HepG2 (cell line): Measurements from ENCODE around the gene KIAA2012. TPM values are rescaled to one million over a fixed set of nuclear protein-coding genes. Genes with fewer than 3 reads are reported as not detected.

Experiments
- ATAC-seq: fragments of 200-7000 bp; cut with Tn5 transposase; 3 replicates; pipeline ENCODE4 v1.9.1; 2020; ENCODE audit warnings: mild to moderate bottlenecking, moderate library complexity
- BruUV-seq: library from RNA; stranded (reverse); fragments of 400-500 nt; replicated peaks from 2 replicates; lab custom pipeline; 2021; lab: Mats Ljungman, UMichigan
- CTCF ChIA-PET: fragments of 300-600 bp; formaldehyde crosslinking; extraction: SDS; loops from one replicate; lab custom pipeline; 2021; ENCODE audit warnings: low total read pairs, inconsistent platforms, low intra/inter-chr PET ratio; lab: Yijun Ruan, JAX
- POLR2A ChIA-PET: fragments of 350-600 bp; sonication (Branson Sonifier 250); formaldehyde crosslinking; loops from one replicate; lab custom pipeline; 2020; ENCODE audit warnings: antibody characterized with exemption, inconsistent platforms; lab: Yijun Ruan, JAX
- DNase-seq: peaks from one replicate; pipeline ENCODE4 v3.0.0-alpha.2; 2015; ENCODE audit warnings: low spot score
- FAIRE-seq: peaks from 3 replicates; lab custom pipeline; 2011; peaks lifted over from hg19 to GRCh38; lab: Jason Lieb, UNC
- H2AFZ ChIP-seq: one replicate; pipeline ENCODE4 v1.6.1; 2011; ENCODE audit warnings: low read length, inconsistent platforms
- H3K27ac ChIP-seq: fragments of 300-600 bp; 3 replicates; pipeline ENCODE4 v1.8.0; 2011; ENCODE audit warnings: mixed run types, mild to moderate bottlenecking, mixed read lengths, low read length, inconsistent platforms; ENCODE audit not compliant: insufficient read depth; ENCODE audit errors: extremely low read length
- H3K27me3 ChIP-seq, 2 experiments: fragments of 200-600 bp in 1 of 2; 2 replicates in 1 of 2; 3 replicates in 1 of 2; pipeline versions ENCODE4 v1.6.0 to v1.8.0; 2011; ENCODE audit warnings: low read length in 2 of 2, mild to moderate bottlenecking in 2 of 2, moderate library complexity in 2 of 2, inconsistent platforms in 1 of 2; ENCODE audit not compliant: insufficient read depth in 2 of 2, control insufficient read depth in 1 of 2
- H3K36me3 ChIP-seq, 2 experiments: fragments of 200-600 bp in 1 of 2; replicated peaks in 1 of 2; 2 replicates in 1 of 2; 3 replicates in 1 of 2; pipeline versions ENCODE4 v1.5.1 to v1.8.0; 2011; ENCODE audit warnings: low read length in 2 of 2, inconsistent platforms in 1 of 2; ENCODE audit not compliant: insufficient read depth in 2 of 2, control insufficient read depth in 1 of 2
- H3K4me1 ChIP-seq: 2 replicates; pipeline ENCODE4 v1.5.1; 2012; ENCODE audit warnings: low read length, inconsistent platforms; ENCODE audit not compliant: insufficient read depth
- H3K4me2 ChIP-seq: 2 replicates; pipeline ENCODE4 v1.6.0; 2011; ENCODE audit warnings: low read depth, low read length, inconsistent platforms
- H3K4me3 ChIP-seq, 3 experiments: fragments of 200-600 bp in 1 of 3; sonication (generic), shearing (Covaris generic) in 1 of 3; replicated peaks in 1 of 3; 2 replicates each; pipeline ENCODE4 v1.5.1; 2011 to 2016; ENCODE audit warnings: low read length in 3 of 3, inconsistent platforms in 2 of 3, low read depth in 2 of 3, mild to moderate bottlenecking in 2 of 3, control low read depth in 1 of 3, mixed read lengths in 1 of 3; ENCODE audit not compliant: insufficient read depth in 1 of 3
- H3K79me2 ChIP-seq: one replicate; pipeline ENCODE4 v1.6.1; 2011; ENCODE audit warnings: low read length, inconsistent platforms; ENCODE audit not compliant: insufficient read depth
- H3K9ac ChIP-seq: 2 replicates; pipeline ENCODE4 v1.6.0; 2011; ENCODE audit warnings: mild to moderate bottlenecking, low read depth, low read length, inconsistent platforms; ENCODE audit not compliant: insufficient read depth
- H3K9me3 ChIP-seq: 2 replicates; pipeline ENCODE4 v1.5.1; 2012; ENCODE audit warnings: mild to moderate bottlenecking, low read length
- H4K20me1 ChIP-seq: 2 replicates; pipeline ENCODE4 v1.6.0; 2011; ENCODE audit warnings: inconsistent platforms, mild to moderate bottlenecking, low read length, moderate library complexity; ENCODE audit not compliant: insufficient read depth
- ATF4 ChIP-seq, 2 experiments: fragments of 450-650 bp in 1 of 2; sonication (generic) in 1 of 2; formaldehyde crosslinking; IDR thresholded peaks; 2 replicates each; pipeline versions ENCODE4 v1.5.0 to v1.8.0; 2020 to 2022; ENCODE audit warnings: mild to moderate bottlenecking in 1 of 2, missing genetic modification reagents in 1 of 2
- NFKBIZ ChIP-seq: IDR thresholded peaks from 2 replicates; pipeline ENCODE4 v1.6.1; 2018; ENCODE audit warnings: missing genetic modification reagents, missing compliant biosample characterization
- PCBP2 ChIP-seq: fragments of 200-400 bp; formaldehyde crosslinking; optimal IDR thresholded peaks from 2 replicates; pipeline ENCODE3; 2018; ENCODE audit warnings: low read length, low read depth; ENCODE audit not compliant: poor library complexity, severe bottlenecking
- RXRB ChIP-seq: IDR thresholded peaks from 2 replicates; pipeline ENCODE4 v1.6.1; 2016; ENCODE audit warnings: borderline replicate concordance, missing genetic modification reagents, missing compliant biosample characterization
- SCMH1 ChIP-seq: sonication (generic); formaldehyde crosslinking; IDR thresholded peaks from 2 replicates; pipeline ENCODE4 v1.9.0; 2021; ENCODE audit warnings: missing genetic modification reagents, mild to moderate bottlenecking, borderline replicate concordance
- SIN3B ChIP-seq: fragments of 150-350 bp; IDR thresholded peaks from 2 replicates; pipeline ENCODE4 v1.6.1; 2014; ENCODE audit warnings: low read length
- XRCC5 ChIP-seq: fragments of 200-400 bp; formaldehyde crosslinking; optimal IDR thresholded peaks from 2 replicates; pipeline ENCODE3; 2017; ENCODE audit warnings: mild to moderate bottlenecking, low read length
- YEATS4 ChIP-seq: sonication (generic); formaldehyde crosslinking; IDR thresholded peaks from 2 replicates; pipeline ENCODE4 v1.4.0; 2020; ENCODE audit warnings: missing genetic modification reagents, borderline replicate concordance
- ZFP36L1 ChIP-seq: sonication (generic); formaldehyde crosslinking; IDR thresholded peaks from 2 replicates; pipeline ENCODE4 v1.8.0; 2022; ENCODE audit warnings: mild to moderate bottlenecking, missing genetic modification reagents, moderate library complexity
- ZFYVE20 ChIP-seq: sonication (generic); formaldehyde crosslinking; IDR thresholded peaks from 2 replicates; pipeline ENCODE4 v1.8.0; 2023; ENCODE audit warnings: low read depth, mild to moderate bottlenecking, moderate library complexity, missing genetic modification reagents, borderline replicate concordance
- ZIK1 ChIP-seq: sonication (generic); formaldehyde crosslinking; IDR thresholded peaks from 2 replicates; pipeline ENCODE4 v1.5.0; 2020; ENCODE audit warnings: mild to moderate bottlenecking, low read depth, missing genetic modification reagents, borderline replicate concordance
- ZNF367 ChIP-seq: sonication (generic); formaldehyde crosslinking; IDR thresholded peaks from 2 replicates; pipeline ENCODE4 v1.4.0; 2020; ENCODE audit warnings: missing genetic modification reagents, borderline replicate concordance
- ZNF446 ChIP-seq: sonication (generic); formaldehyde crosslinking; IDR thresholded peaks from 2 replicates; pipeline ENCODE4 v1.5.0; 2020; ENCODE audit warnings: mild to moderate bottlenecking, missing genetic modification reagents
- ZNF530 ChIP-seq: sonication (generic); formaldehyde crosslinking; IDR thresholded peaks from 2 replicates; pipeline ENCODE4 v1.5.0; 2020; ENCODE audit warnings: low read depth, mild to moderate bottlenecking, missing genetic modification reagents
- ZNF563 ChIP-seq: sonication (generic); formaldehyde crosslinking; IDR thresholded peaks from 2 replicates; pipeline ENCODE4 v1.8.0; 2022; ENCODE audit warnings: mild to moderate bottlenecking, moderate library complexity, missing genetic modification reagents
- WGBS: methylation state at CpG from one replicate; pipeline ENCODE4 v1.1.6; 2017; ENCODE audit warnings: low lambda C conversion rate; 5-methylcytosine and 5-hydroxymethylcytosine counted together
- in situ Hi-C: cut with HindIII; loops from 2 replicates; pipeline ENCODE4 v1.10.0; 2017; ENCODE audit warnings: low pct_unique_long_range_greater_than_20kb; ENCODE audit not compliant: extremely low pct_ligation_motif_present
- intact Hi-C: fragments of 100-400 bp; cut with micrococcal nuclease; formaldehyde crosslinking; loops from one replicate; pipeline ENCODE4 v1.10.0; 2022; ENCODE audit not compliant: unreplicated experiment
- polyA plus RNA-seq, 8 experiments: library from polyadenylated mRNA; depleted of rRNA in 3 of 8; stranded (reverse) in 7 of 8; unstranded in 1 of 8; fragments of >200 nt; fragmentation: Illumina TruSeq in 4 of 8; extraction: Trizol in 4 of 8; gene quantifications; 2 replicates each; pipeline versions ENCODE4 v1.2.1 to v1.2.3, GENCODE V29; 2011 to 2016; ENCODE audit warnings: low read depth in 4 of 8, missing spikeins in 1 of 8, mixed read lengths in 1 of 8; ENCODE audit not compliant: insufficient read depth in 1 of 8
- total RNA-seq, 5 experiments: library from RNA; depleted of rRNA; stranded (reverse); fragments of >200 nt; fragmentation: Illumina TruSeq; extraction: Trizol; gene quantifications; 2 replicates each; pipeline ENCODE4 v1.2.3, GENCODE V29; 2016; ENCODE audit warnings: low read depth in 1 of 5
- TF ChIP-seq, protein P1 (sequence below): sonication (generic); formaldehyde crosslinking; IDR thresholded peaks from 2 replicates; pipeline ENCODE4 v1.8.0; 2022; ENCODE audit warnings: missing genetic modification reagents, mild to moderate bottlenecking, inconsistent platforms, borderline replicate concordance
- TF ChIP-seq, protein P2 (sequence below): sonication (generic); formaldehyde crosslinking; IDR thresholded peaks from 2 replicates; pipeline ENCODE4 v1.8.0; 2022; ENCODE audit warnings: mild to moderate bottlenecking, missing genetic modification reagents, moderate library complexity
- TF ChIP-seq, protein P3 (sequence below): sonication (generic); formaldehyde crosslinking; IDR thresholded peaks from 2 replicates; pipeline ENCODE4 v1.4.0; 2020; ENCODE audit warnings: missing genetic modification reagents

Gene KIAA2012
- total and polyA plus RNA-seq, 2 of the 13 experiments (the other 11 are each of a cell fraction or from before 2014, with no cell fraction given), result not detected

GRCh38 chr2:202154613-202155012 is 81.6 kb downstream of the KIAA2012 start:
- WGBS, result 42% methylated on average over 9 of the region's 9 CpGs
- Histone ChIP-seq H3K9me3 (no peaks in the 10 kb centered on the region), H3K4me2 (no peak overlapping the region), H3K36me3 (no peaks in the 10 kb centered on the region), H2AFZ (no peak overlapping the region), H3K4me3 (no peak overlapping the region), H3K9ac (no peak overlapping the region), H3K4me1 (no peaks in the 10 kb centered on the region), H3K79me2 (no peaks in the 10 kb centered on the region), H3K27ac (no peak overlapping the region), H3K27me3 (peaks cover 0 to 7% of the 10 kb centered on the region in 2 experiments; a peak in 3 of 5 replicates), H4K20me1 (no peaks in the 10 kb centered on the region)
- in situ Hi-C loops, result no loop called here
- no TSS peak for BruUV-seq
- intact Hi-C loops, result no loop called here
- ATAC-seq (no peak), FAIRE-seq (no peak), DNase-seq (no peak)
- TF ChIP-seq, protein P1, sequence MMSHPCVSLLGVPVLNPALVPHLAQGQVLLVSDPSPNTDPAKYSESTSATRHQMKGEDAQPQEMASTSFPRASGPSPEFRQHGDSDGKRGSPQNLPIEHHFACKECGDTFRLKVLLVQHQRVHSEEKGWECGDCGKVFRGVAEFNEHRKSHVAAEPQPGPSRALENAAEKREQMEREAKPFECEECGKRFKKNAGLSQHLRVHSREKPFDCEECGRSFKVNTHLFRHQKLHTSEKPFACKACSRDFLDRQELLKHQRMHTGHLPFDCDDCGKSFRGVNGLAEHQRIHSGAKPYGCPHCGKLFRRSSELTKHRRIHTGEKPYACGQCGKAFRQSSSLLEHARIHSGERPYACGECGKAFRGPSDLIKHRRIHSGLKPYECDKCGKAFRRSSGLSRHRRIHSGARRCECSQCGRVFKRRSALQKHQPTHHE (CRISPR knock-in tag), result no peak
- no peak for TF ChIP-seq ZFP36L1 (CRISPR knock-in tag)
- TF ChIP-seq ZNF530 (CRISPR knock-in tag), result no peak
- TF ChIP-seq ZIK1 (CRISPR knock-in tag), result no peak
- no peak for TF ChIP-seq PCBP2
- TF ChIP-seq SIN3B, result no peak
- TF ChIP-seq RXRB (CRISPR knock-in tag), result no peak
- TF ChIP-seq NFKBIZ (CRISPR knock-in tag), result no peak
- no peak for TF ChIP-seq XRCC5
- TF ChIP-seq, protein P2, sequence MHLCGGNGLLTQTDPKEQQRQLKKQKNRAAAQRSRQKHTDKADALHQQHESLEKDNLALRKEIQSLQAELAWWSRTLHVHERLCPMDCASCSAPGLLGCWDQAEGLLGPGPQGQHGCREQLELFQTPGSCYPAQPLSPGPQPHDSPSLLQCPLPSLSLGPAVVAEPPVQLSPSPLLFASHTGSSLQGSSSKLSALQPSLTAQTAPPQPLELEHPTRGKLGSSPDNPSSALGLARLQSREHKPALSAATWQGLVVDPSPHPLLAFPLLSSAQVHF, result no peak
- TF ChIP-seq ZNF563 (CRISPR knock-in tag), result no peak
- no peak for TF ChIP-seq YEATS4 (CRISPR knock-in tag)
- TF ChIP-seq, protein P3, sequence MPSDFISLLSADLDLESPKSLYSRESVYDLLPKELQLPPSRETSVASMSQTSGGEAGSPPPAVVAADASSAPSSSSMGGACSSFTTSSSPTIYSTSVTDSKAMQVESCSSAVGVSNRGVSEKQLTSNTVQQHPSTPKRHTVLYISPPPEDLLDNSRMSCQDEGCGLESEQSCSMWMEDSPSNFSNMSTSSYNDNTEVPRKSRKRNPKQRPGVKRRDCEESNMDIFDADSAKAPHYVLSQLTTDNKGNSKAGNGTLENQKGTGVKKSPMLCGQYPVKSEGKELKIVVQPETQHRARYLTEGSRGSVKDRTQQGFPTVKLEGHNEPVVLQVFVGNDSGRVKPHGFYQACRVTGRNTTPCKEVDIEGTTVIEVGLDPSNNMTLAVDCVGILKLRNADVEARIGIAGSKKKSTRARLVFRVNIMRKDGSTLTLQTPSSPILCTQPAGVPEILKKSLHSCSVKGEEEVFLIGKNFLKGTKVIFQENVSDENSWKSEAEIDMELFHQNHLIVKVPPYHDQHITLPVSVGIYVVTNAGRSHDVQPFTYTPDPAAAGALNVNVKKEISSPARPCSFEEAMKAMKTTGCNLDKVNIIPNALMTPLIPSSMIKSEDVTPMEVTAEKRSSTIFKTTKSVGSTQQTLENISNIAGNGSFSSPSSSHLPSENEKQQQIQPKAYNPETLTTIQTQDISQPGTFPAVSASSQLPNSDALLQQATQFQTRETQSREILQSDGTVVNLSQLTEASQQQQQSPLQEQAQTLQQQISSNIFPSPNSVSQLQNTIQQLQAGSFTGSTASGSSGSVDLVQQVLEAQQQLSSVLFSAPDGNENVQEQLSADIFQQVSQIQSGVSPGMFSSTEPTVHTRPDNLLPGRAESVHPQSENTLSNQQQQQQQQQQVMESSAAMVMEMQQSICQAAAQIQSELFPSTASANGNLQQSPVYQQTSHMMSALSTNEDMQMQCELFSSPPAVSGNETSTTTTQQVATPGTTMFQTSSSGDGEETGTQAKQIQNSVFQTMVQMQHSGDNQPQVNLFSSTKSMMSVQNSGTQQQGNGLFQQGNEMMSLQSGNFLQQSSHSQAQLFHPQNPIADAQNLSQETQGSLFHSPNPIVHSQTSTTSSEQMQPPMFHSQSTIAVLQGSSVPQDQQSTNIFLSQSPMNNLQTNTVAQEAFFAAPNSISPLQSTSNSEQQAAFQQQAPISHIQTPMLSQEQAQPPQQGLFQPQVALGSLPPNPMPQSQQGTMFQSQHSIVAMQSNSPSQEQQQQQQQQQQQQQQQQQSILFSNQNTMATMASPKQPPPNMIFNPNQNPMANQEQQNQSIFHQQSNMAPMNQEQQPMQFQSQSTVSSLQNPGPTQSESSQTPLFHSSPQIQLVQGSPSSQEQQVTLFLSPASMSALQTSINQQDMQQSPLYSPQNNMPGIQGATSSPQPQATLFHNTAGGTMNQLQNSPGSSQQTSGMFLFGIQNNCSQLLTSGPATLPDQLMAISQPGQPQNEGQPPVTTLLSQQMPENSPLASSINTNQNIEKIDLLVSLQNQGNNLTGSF (CRISPR knock-in tag), result no peak
- TF ChIP-seq ZNF367 (CRISPR knock-in tag), result no peak
- TF ChIP-seq SCMH1 (CRISPR knock-in tag), result no peak
- no peak for TF ChIP-seq ZNF446 (CRISPR knock-in tag)
- TF ChIP-seq ATF4 (CRISPR knock-in tag; IDR thresholded peaks at IDR 0.05), result no peak
- no peak for TF ChIP-seq ZFYVE20 (CRISPR knock-in tag)
- ChIA-PET CTCF (no interaction called here), POLR2A (no interaction called here)
